Lower leg skin (tissue), 3 donors: ENCODE data around the gene C1QTNF5.

Experiments
- POLR2A ChIP-seq, 2 donors: fragments of 450-650 bp; IDR thresholded peaks; one replicate each; pipeline ENCODE4 v1.6.1; 2016 to 2017; ENCODE audit warnings: antibody characterized with exemption in 2 of 2, mild to moderate bottlenecking in 1 of 2, moderate library complexity in 1 of 2
- TF ChIP-seq, protein P1 (sequence below), 3 donors: fragments of 450-650 bp; IDR thresholded peaks; one replicate each; pipeline ENCODE4 v1.5.1; 2016; ENCODE audit warnings: antibody characterized with exemption in 3 of 3, mild to moderate bottlenecking in 3 of 3, moderate library complexity in 2 of 3

DNA sequence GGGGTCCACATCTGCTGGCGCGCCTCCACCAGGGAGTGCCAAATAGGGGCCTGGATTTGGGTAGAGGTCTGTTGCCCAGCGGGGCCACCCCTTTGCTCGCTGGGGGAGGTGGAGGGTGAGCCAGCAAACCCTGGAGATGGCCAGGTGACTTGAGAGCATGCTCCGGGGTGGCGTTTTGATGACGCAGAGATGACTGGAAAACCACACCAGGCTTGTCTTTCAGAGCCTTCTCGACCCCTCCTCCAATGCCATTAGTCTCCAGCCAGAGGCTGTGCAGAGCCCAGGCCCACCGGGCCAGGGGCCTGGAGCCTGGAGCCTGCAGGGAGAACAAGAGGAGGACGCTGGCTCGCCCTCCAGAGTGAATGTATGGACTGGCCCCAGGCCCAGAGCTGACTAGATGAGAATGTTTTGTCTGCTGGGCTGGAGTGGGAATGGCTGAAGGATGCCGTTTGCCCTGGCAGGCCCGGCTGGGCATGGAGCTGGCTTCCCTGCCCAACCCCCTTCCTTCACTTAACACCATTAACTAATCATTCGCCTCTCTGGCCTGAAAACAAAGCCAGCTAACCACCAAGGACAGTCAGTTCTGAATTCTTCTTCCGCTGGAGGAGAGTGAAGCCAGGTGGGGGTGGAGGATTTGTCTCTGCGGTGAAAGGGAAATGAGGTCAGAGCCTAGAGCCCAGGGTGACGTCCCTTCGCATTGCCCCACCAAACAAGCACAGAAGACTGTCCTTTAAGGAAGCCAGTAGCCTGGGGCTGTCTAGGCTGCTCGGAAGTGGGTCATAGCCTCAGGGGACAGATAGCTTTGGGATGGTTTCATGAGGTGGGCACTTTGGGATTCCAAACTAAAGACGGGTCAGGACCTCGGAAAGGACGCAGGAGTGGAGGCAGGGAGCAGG is 22.2 kb downstream of the C1QTNF5 start:
- no peak for TF ChIP-seq POLR2A (IDR thresholded peaks at IDR 0.05)
- TF ChIP-seq, protein P1, sequence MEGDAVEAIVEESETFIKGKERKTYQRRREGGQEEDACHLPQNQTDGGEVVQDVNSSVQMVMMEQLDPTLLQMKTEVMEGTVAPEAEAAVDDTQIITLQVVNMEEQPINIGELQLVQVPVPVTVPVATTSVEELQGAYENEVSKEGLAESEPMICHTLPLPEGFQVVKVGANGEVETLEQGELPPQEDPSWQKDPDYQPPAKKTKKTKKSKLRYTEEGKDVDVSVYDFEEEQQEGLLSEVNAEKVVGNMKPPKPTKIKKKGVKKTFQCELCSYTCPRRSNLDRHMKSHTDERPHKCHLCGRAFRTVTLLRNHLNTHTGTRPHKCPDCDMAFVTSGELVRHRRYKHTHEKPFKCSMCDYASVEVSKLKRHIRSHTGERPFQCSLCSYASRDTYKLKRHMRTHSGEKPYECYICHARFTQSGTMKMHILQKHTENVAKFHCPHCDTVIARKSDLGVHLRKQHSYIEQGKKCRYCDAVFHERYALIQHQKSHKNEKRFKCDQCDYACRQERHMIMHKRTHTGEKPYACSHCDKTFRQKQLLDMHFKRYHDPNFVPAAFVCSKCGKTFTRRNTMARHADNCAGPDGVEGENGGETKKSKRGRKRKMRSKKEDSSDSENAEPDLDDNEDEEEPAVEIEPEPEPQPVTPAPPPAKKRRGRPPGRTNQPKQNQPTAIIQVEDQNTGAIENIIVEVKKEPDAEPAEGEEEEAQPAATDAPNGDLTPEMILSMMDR (IDR thresholded peaks at IDR 0.05) = no peak
